B cell (primary cell): Measurements from ENCODE around the gene STX1B. TPM values are rescaled to one million over a fixed set of nuclear protein-coding genes. Genes with fewer than 3 reads are reported as not detected.

Experiments used
- ATAC-seq: fragments of 200-7000 bp; cut with Tn5 transposase; one replicate; pipeline ENCODE4 v1.10.0; 2021; ENCODE audit warnings: low read depth, mild to moderate bottlenecking, moderate number of reproducible peaks, moderate library complexity
- CTCF ChIA-PET: fragments of 350-600 bp; sonication (Branson Sonifier 250); formaldehyde crosslinking; loops from one replicate; lab custom pipeline; 2021; ENCODE audit warnings: antibody characterized with exemption, inconsistent platforms; lab: Charles Lee
- POLR2A ChIA-PET: fragments of 350-600 bp; sonication (Branson Sonifier 250); formaldehyde crosslinking; loops from one replicate; lab custom pipeline; 2021; ENCODE audit warnings: antibody characterized with exemption; lab: Charles Lee
- DNase-seq: peaks from one replicate; pipeline ENCODE4 v3.0.0; 2013
- H2AFZ ChIP-seq: 2 replicates; pipeline ENCODE4 v1.6.1; 2012; ENCODE audit warnings: mild to moderate bottlenecking, low read depth, low read length; ENCODE audit not compliant: insufficient read depth, poor library complexity, severe bottlenecking
- H3K27ac ChIP-seq, 2 donors: 1 replicate in 1 of 2; 2 replicates in 1 of 2; pipeline ENCODE4 v1.5.1; 2012 to 2013; ENCODE audit warnings: low read length in 2 of 2, mild to moderate bottlenecking in 2 of 2, moderate library complexity in 1 of 2
- H3K27me3 ChIP-seq, 4 experiments: fragments of 200-600 bp in 1 of 4; sonication (generic) in 1 of 4; replicated peaks in 1 of 4; 1 replicate in 2 of 4; 2 replicates in 2 of 4; pipeline versions ENCODE4 v1.6.1 to v1.7.0; 2013 to 2016; ENCODE audit warnings: low read length in 3 of 4, mild to moderate bottlenecking in 2 of 4, mixed read lengths in 1 of 4, moderate library complexity in 1 of 4; ENCODE audit not compliant: insufficient read depth in 4 of 4, control insufficient read depth in 3 of 4; ENCODE audit errors: control extremely low read depth in 1 of 4
- H3K36me3 ChIP-seq, 2 experiments: replicated peaks in 1 of 2; 1 replicate in 1 of 2; 2 replicates in 1 of 2; pipeline versions ENCODE4 v1.6.1 to v1.7.1; 2013; ENCODE audit warnings: low read length in 1 of 2; ENCODE audit not compliant: insufficient read depth in 2 of 2, control insufficient read depth in 1 of 2; ENCODE audit errors: control extremely low read depth in 1 of 2, extremely low read depth in 1 of 2
- H3K4me1 ChIP-seq, 2 donors: fragments of 200-600 bp in 1 of 2; sonication (generic) in 1 of 2; 1 replicate in 1 of 2; 2 replicates in 1 of 2; pipeline versions ENCODE4 v1.5.1 to v1.6.1; 2013 to 2017; ENCODE audit warnings: low read length in 2 of 2; ENCODE audit not compliant: control insufficient read depth in 2 of 2, insufficient read depth in 2 of 2
- H3K4me2 ChIP-seq: replicated peaks from 2 replicates; pipeline ENCODE3; 2012; ENCODE audit warnings: mild to moderate bottlenecking, low read depth, low read length; ENCODE audit not compliant: poor library complexity, severe bottlenecking
- H3K4me3 ChIP-seq, 5 experiments: fragments of 200-600 bp in 1 of 5; sonication (generic) in 1 of 5; 1 replicate in 3 of 5; 2 replicates in 2 of 5; pipeline versions ENCODE4 v1.5.1 to v1.7.0; 2011 to 2016; ENCODE audit warnings: low read length in 4 of 5, mild to moderate bottlenecking in 4 of 5, low read depth in 2 of 5, control low read depth in 1 of 5, moderate library complexity in 1 of 5; ENCODE audit not compliant: insufficient read depth in 1 of 5; ENCODE audit errors: control extremely low read depth in 1 of 5, extremely low read depth in 1 of 5
- H3K79me2 ChIP-seq: fragments of 200-600 bp; sonication (generic); one replicate; pipeline ENCODE4 v1.6.0; 2016; ENCODE audit warnings: low read length; ENCODE audit not compliant: control insufficient read depth, insufficient read depth
- H3K9ac ChIP-seq: fragments of 200-600 bp; sonication (generic); 2 replicates; pipeline ENCODE4 v1.6.1; 2017; ENCODE audit warnings: mild to moderate bottlenecking, low read length, moderate library complexity
- H3K9me3 ChIP-seq, 3 donors: one replicate each; pipeline versions ENCODE4 v1.6.1 to v1.7.1; 2013; ENCODE audit warnings: low read length in 2 of 3; ENCODE audit not compliant: control insufficient read depth in 2 of 3, insufficient read depth in 1 of 3; ENCODE audit errors: control extremely low read depth in 1 of 3
- H4K20me1 ChIP-seq: 2 replicates; pipeline ENCODE4 v1.6.0; 2012; ENCODE audit warnings: mild to moderate bottlenecking, low read length; ENCODE audit not compliant: insufficient read depth, control insufficient read depth, poor library complexity, severe bottlenecking
- H3K27ac Mint-ChIP-seq: one replicate; pipeline ENCODE4 v1.8.0; 2021; ENCODE audit warnings: mixed read lengths
- H3K27me3 Mint-ChIP-seq: one replicate; pipeline ENCODE4 v1.8.0; 2021; ENCODE audit warnings: mixed read lengths
- H3K4me1 Mint-ChIP-seq: one replicate; pipeline ENCODE4 v1.8.0; 2021; ENCODE audit warnings: mixed read lengths
- H3K4me3 Mint-ChIP-seq: one replicate; pipeline ENCODE4 v1.8.0; 2021; ENCODE audit warnings: mixed read lengths
- H3K9me3 Mint-ChIP-seq: one replicate; pipeline ENCODE4 v1.8.0; 2022; ENCODE audit warnings: mixed read lengths; ENCODE audit not compliant: insufficient read depth
- CTCF ChIP-seq: fragments of 200-600 bp; IDR thresholded peaks from one replicate; pipeline ENCODE4 v1.8.0; 2022; ENCODE audit warnings: antibody characterized with exemption, mild to moderate bottlenecking
- EZH2 ChIP-seq: IDR thresholded peaks from 2 replicates; pipeline ENCODE4 v1.6.1; 2012; ENCODE audit warnings: borderline replicate concordance, low read depth, mild to moderate bottlenecking, moderate library complexity, low read length; ENCODE audit not compliant: insufficient read depth, poor library complexity, severe bottlenecking
- WGBS: methylation state at CpG from one replicate; pipeline ENCODE4 v1.1.5; 2013; ENCODE audit warnings: missing lambda C conversion rate; ENCODE audit not compliant: insufficient coverage; 5-methylcytosine and 5-hydroxymethylcytosine counted together
- intact Hi-C: fragments of 100-400 bp; cut with micrococcal nuclease; formaldehyde crosslinking; loops from one replicate; pipeline ENCODE4 v1.10.0; 2022
- polyA plus RNA-seq: library from polyadenylated mRNA; depleted of rRNA; stranded (reverse); fragments of >200 nt; gene quantifications from 2 replicates; pipeline ENCODE4 v1.2.3, GENCODE V29; 2012
- total RNA-seq, 2 donors: library from RNA; stranded (reverse); fragments of 120-200 nt in 1 of 2; gene quantifications; 1 replicate in 1 of 2; 2 replicates in 1 of 2; pipeline versions ENCODE4 v1.2.3 to v1.2.4, GENCODE V29; 2013 to 2022

STX1B gene
- total and polyA plus RNA-seq, 2 donors (not counting 1 experiment from before 2014, with no cell fraction given): 2.1 to 2.2 TPM

- H3K4me1 ChIP-seq: no peaks in the 10 kb centered on the region
- no peak overlapping the region for H3K4me2 ChIP-seq
- no peaks in the 10 kb centered on the region for H4K20me1 ChIP-seq
- no peak for ATAC-seq
- CTCF ChIA-PET: no interaction called here
- POLR2A ChIA-PET: no interaction called here
- no peaks in the 10 kb centered on the region for H3K9me3 ChIP-seq
- no peak for DNase-seq
- H3K79me2 ChIP-seq: no peaks in the 10 kb centered on the region
- TF ChIP-seq CTCF (no peak), EZH2 (no peak)
- no peak overlapping the region for H3K4me3 ChIP-seq
- H3K9ac ChIP-seq: no peak overlapping the region
- Mint-ChIP-seq H3K4me3 (no peak overlapping the region), H3K4me1 (peaks cover 2% of the 10 kb centered on the region), H3K27ac (no peak overlapping the region), H3K9me3 (no peaks in the 10 kb centered on the region), H3K27me3 (no peaks in the 10 kb centered on the region)
- no peak overlapping the region for H3K27ac ChIP-seq
- no peaks in the 10 kb centered on the region for H3K36me3 ChIP-seq
- intact Hi-C loops: no loop called here
- WGBS: 84% methylated on average over 7 of the region's 8 CpGs
- no peaks in the 10 kb centered on the region for H3K27me3 ChIP-seq
- no peak overlapping the region for H2AFZ ChIP-seq
Observed at GRCh38 chr16:30991052-30991451, 19.4 kb downstream of the STX1B start.

- WGBS: 86% methylated on average over 7 of the region's 12 CpGs
Observed at GRCh38 chr16:30990105-30990504, 20.3 kb downstream of the STX1B start.

More at GRCh38 chr16:30990105-30990504, 20.3 kb downstream of the STX1B start:
- no peaks in the 10 kb centered on the region for H3K9me3 ChIP-seq
- H3K9ac ChIP-seq: no peak overlapping the region
- ChIA-PET CTCF (no interaction called here), POLR2A (no interaction called here)
- Mint-ChIP-seq H3K4me1 (peaks cover under 1% of the 10 kb centered on the region), H3K9me3 (no peaks in the 10 kb centered on the region), H3K27me3 (no peaks in the 10 kb centered on the region), H3K27ac (no peak overlapping the region), H3K4me3 (no peak overlapping the region)
- peaks cover 0 to 1% of the 10 kb centered on the region in 2 donors for H3K4me1 ChIP-seq
- H4K20me1 ChIP-seq: no peaks in the 10 kb centered on the region
- DNase-seq (no peak), ATAC-seq (no peak)
- H3K4me3 ChIP-seq: no peak overlapping the region
- no peaks in the 10 kb centered on the region for H3K36me3 ChIP-seq
- no peak for TF ChIP-seq EZH2
- no peak for TF ChIP-seq CTCF
- no peak overlapping the region for H3K4me2 ChIP-seq
- no peaks in the 10 kb centered on the region for H3K27me3 ChIP-seq
- H3K79me2 ChIP-seq: no peaks in the 10 kb centered on the region
- H3K27ac ChIP-seq: no peak overlapping the region
- H2AFZ ChIP-seq: no peak overlapping the region
- intact Hi-C loops: no loop called here
